B cell (primary cell): Measurements from ENCODE around the gene ZNF75A. TPM values are rescaled to one million over a fixed set of nuclear protein-coding genes. Genes with fewer than 3 reads are reported as not detected.

ENCODE experiments used
- ATAC-seq: fragments of 200-7000 bp; cut with Tn5 transposase; one replicate; pipeline ENCODE4 v1.10.0; 2021; ENCODE audit warnings: low read depth, mild to moderate bottlenecking, moderate number of reproducible peaks, moderate library complexity
- CTCF ChIA-PET: fragments of 350-600 bp; sonication (Branson Sonifier 250); formaldehyde crosslinking; loops from one replicate; lab custom pipeline; 2021; ENCODE audit warnings: antibody characterized with exemption, inconsistent platforms; lab: Charles Lee
- POLR2A ChIA-PET: fragments of 350-600 bp; sonication (Branson Sonifier 250); formaldehyde crosslinking; loops from one replicate; lab custom pipeline; 2021; ENCODE audit warnings: antibody characterized with exemption; lab: Charles Lee
- DNase-seq: peaks from one replicate; pipeline ENCODE4 v3.0.0; 2013
- H2AFZ ChIP-seq: 2 replicates; pipeline ENCODE4 v1.6.1; 2012; ENCODE audit warnings: mild to moderate bottlenecking, low read depth, low read length; ENCODE audit not compliant: insufficient read depth, poor library complexity, severe bottlenecking
- H3K27ac ChIP-seq, 2 donors: 1 replicate in 1 of 2; 2 replicates in 1 of 2; pipeline ENCODE4 v1.5.1; 2012 to 2013; ENCODE audit warnings: low read length in 2 of 2, mild to moderate bottlenecking in 2 of 2, moderate library complexity in 1 of 2
- H3K27me3 ChIP-seq, 4 experiments: fragments of 200-600 bp in 1 of 4; sonication (generic) in 1 of 4; replicated peaks in 1 of 4; 1 replicate in 2 of 4; 2 replicates in 2 of 4; pipeline versions ENCODE4 v1.6.1 to v1.7.0; 2013 to 2016; ENCODE audit warnings: low read length in 3 of 4, mild to moderate bottlenecking in 2 of 4, mixed read lengths in 1 of 4, moderate library complexity in 1 of 4; ENCODE audit not compliant: insufficient read depth in 4 of 4, control insufficient read depth in 3 of 4; ENCODE audit errors: control extremely low read depth in 1 of 4
- H3K36me3 ChIP-seq, 2 experiments: replicated peaks in 1 of 2; 1 replicate in 1 of 2; 2 replicates in 1 of 2; pipeline versions ENCODE4 v1.6.1 to v1.7.1; 2013; ENCODE audit warnings: low read length in 1 of 2; ENCODE audit not compliant: insufficient read depth in 2 of 2, control insufficient read depth in 1 of 2; ENCODE audit errors: control extremely low read depth in 1 of 2, extremely low read depth in 1 of 2
- H3K4me1 ChIP-seq, 2 donors: fragments of 200-600 bp in 1 of 2; sonication (generic) in 1 of 2; 1 replicate in 1 of 2; 2 replicates in 1 of 2; pipeline versions ENCODE4 v1.5.1 to v1.6.1; 2013 to 2017; ENCODE audit warnings: low read length in 2 of 2; ENCODE audit not compliant: control insufficient read depth in 2 of 2, insufficient read depth in 2 of 2
- H3K4me2 ChIP-seq: replicated peaks from 2 replicates; pipeline ENCODE3; 2012; ENCODE audit warnings: mild to moderate bottlenecking, low read depth, low read length; ENCODE audit not compliant: poor library complexity, severe bottlenecking
- H3K4me3 ChIP-seq, 5 experiments: fragments of 200-600 bp in 1 of 5; sonication (generic) in 1 of 5; 1 replicate in 3 of 5; 2 replicates in 2 of 5; pipeline versions ENCODE4 v1.5.1 to v1.7.0; 2011 to 2016; ENCODE audit warnings: low read length in 4 of 5, mild to moderate bottlenecking in 4 of 5, low read depth in 2 of 5, control low read depth in 1 of 5, moderate library complexity in 1 of 5; ENCODE audit not compliant: insufficient read depth in 1 of 5; ENCODE audit errors: control extremely low read depth in 1 of 5, extremely low read depth in 1 of 5
- H3K79me2 ChIP-seq: fragments of 200-600 bp; sonication (generic); one replicate; pipeline ENCODE4 v1.6.0; 2016; ENCODE audit warnings: low read length; ENCODE audit not compliant: control insufficient read depth, insufficient read depth
- H3K9ac ChIP-seq: fragments of 200-600 bp; sonication (generic); 2 replicates; pipeline ENCODE4 v1.6.1; 2017; ENCODE audit warnings: mild to moderate bottlenecking, low read length, moderate library complexity
- H3K9me3 ChIP-seq, 3 donors: one replicate each; pipeline versions ENCODE4 v1.6.1 to v1.7.1; 2013; ENCODE audit warnings: low read length in 2 of 3; ENCODE audit not compliant: control insufficient read depth in 2 of 3, insufficient read depth in 1 of 3; ENCODE audit errors: control extremely low read depth in 1 of 3
- H4K20me1 ChIP-seq: 2 replicates; pipeline ENCODE4 v1.6.0; 2012; ENCODE audit warnings: mild to moderate bottlenecking, low read length; ENCODE audit not compliant: insufficient read depth, control insufficient read depth, poor library complexity, severe bottlenecking
- H3K27ac Mint-ChIP-seq: one replicate; pipeline ENCODE4 v1.8.0; 2021; ENCODE audit warnings: mixed read lengths
- H3K27me3 Mint-ChIP-seq: one replicate; pipeline ENCODE4 v1.8.0; 2021; ENCODE audit warnings: mixed read lengths
- H3K4me1 Mint-ChIP-seq: one replicate; pipeline ENCODE4 v1.8.0; 2021; ENCODE audit warnings: mixed read lengths
- H3K4me3 Mint-ChIP-seq: one replicate; pipeline ENCODE4 v1.8.0; 2021; ENCODE audit warnings: mixed read lengths
- H3K9me3 Mint-ChIP-seq: one replicate; pipeline ENCODE4 v1.8.0; 2022; ENCODE audit warnings: mixed read lengths; ENCODE audit not compliant: insufficient read depth
- CTCF ChIP-seq: fragments of 200-600 bp; IDR thresholded peaks from one replicate; pipeline ENCODE4 v1.8.0; 2022; ENCODE audit warnings: antibody characterized with exemption, mild to moderate bottlenecking
- EZH2 ChIP-seq: IDR thresholded peaks from 2 replicates; pipeline ENCODE4 v1.6.1; 2012; ENCODE audit warnings: borderline replicate concordance, low read depth, mild to moderate bottlenecking, moderate library complexity, low read length; ENCODE audit not compliant: insufficient read depth, poor library complexity, severe bottlenecking
- WGBS: methylation state at CpG from one replicate; pipeline ENCODE4 v1.1.5; 2013; ENCODE audit warnings: missing lambda C conversion rate; ENCODE audit not compliant: insufficient coverage; 5-methylcytosine and 5-hydroxymethylcytosine counted together
- intact Hi-C: fragments of 100-400 bp; cut with micrococcal nuclease; formaldehyde crosslinking; loops from one replicate; pipeline ENCODE4 v1.10.0; 2022
- polyA plus RNA-seq: library from polyadenylated mRNA; depleted of rRNA; stranded (reverse); fragments of >200 nt; gene quantifications from 2 replicates; pipeline ENCODE4 v1.2.3, GENCODE V29; 2012
- total RNA-seq, 2 donors: library from RNA; stranded (reverse); fragments of 120-200 nt in 1 of 2; gene quantifications; 1 replicate in 1 of 2; 2 replicates in 1 of 2; pipeline versions ENCODE4 v1.2.3 to v1.2.4, GENCODE V29; 2013 to 2022

The ZNF75A gene
- total and polyA plus RNA-seq, 2 donors (not counting 1 experiment from before 2014, with no cell fraction given) = 31.4 to 111 TPM

GRCh38 chr16:3292604-3293003 is 12.7 kb upstream of the ZNF75A start:
- Histone ChIP-seq H3K79me2 (peaks cover 37% of the 10 kb centered on the region), H3K4me2 (no peak overlapping the region), H3K4me1 (no peaks in the 10 kb centered on the region), H4K20me1 (peaks cover 20% of the 10 kb centered on the region), H3K36me3 (peaks cover 17 to 41% of the 10 kb centered on the region in 2 experiments), H2AFZ (no peak overlapping the region), H3K27me3 (no peaks in the 10 kb centered on the region), H3K4me3 (no peak overlapping the region), H3K27ac (no peak overlapping the region), H3K9ac (no peak overlapping the region), H3K9me3 (peaks cover 6 to 60% (median 56%) of the 10 kb centered on the region in 3 donors)
- WGBS = 100% methylated on average over 2 of the region's 3 CpGs
- peaks cover 13% of the 10 kb centered on the region for H3K9me3 Mint-ChIP-seq
- H3K4me1 Mint-ChIP-seq = peaks cover 8% of the 10 kb centered on the region
- TF ChIP-seq EZH2 (no peak), CTCF (no peak)
- no peak overlapping the region for H3K27ac Mint-ChIP-seq
- intact Hi-C loops = no loop called here
- DNase-seq (no peak), ATAC-seq (no peak)
- H3K4me3 Mint-ChIP-seq = no peak overlapping the region
- ChIA-PET POLR2A (no interaction called here), CTCF (no interaction called here)
- no peaks in the 10 kb centered on the region for H3K27me3 Mint-ChIP-seq

- TF ChIP-seq CTCF = no peak
- no peak for TF ChIP-seq EZH2
- CTCF ChIA-PET = no interaction called here
- Histone ChIP-seq H3K4me3 (no peak overlapping the region), H3K4me2 (no peak overlapping the region), H3K36me3 (peaks cover 12 to 24% of the 10 kb centered on the region in 2 experiments), H3K4me1 (no peaks in the 10 kb centered on the region), H2AFZ (no peak overlapping the region), H4K20me1 (peaks cover 5% of the 10 kb centered on the region), H3K27me3 (no peaks in the 10 kb centered on the region), H3K27ac (no peak overlapping the region), H3K9ac (no peak overlapping the region), H3K79me2 (peaks cover 15% of the 10 kb centered on the region), H3K9me3 (peaks cover 12 to 47% (median 42%) of the 10 kb centered on the region in 3 donors)
- 77% methylated on average over 45 of the region's 45 CpGs for WGBS
- Mint-ChIP-seq H3K4me1 (peaks cover 8% of the 10 kb centered on the region), H3K9me3 (peaks cover 13% of the 10 kb centered on the region), H3K27me3 (no peaks in the 10 kb centered on the region), H3K4me3 (no peak overlapping the region), H3K27ac (no peak overlapping the region)
- intact Hi-C loops = no loop called here
- POLR2A ChIA-PET = no interaction called here
- DNase-seq (no peak), ATAC-seq (no peak)
These were observed 10.1 kb upstream of the ZNF75A start for GRCh38 chr16:3295209-3295608.
